ENCODE measurements around the gene PCARE.

DNA sequence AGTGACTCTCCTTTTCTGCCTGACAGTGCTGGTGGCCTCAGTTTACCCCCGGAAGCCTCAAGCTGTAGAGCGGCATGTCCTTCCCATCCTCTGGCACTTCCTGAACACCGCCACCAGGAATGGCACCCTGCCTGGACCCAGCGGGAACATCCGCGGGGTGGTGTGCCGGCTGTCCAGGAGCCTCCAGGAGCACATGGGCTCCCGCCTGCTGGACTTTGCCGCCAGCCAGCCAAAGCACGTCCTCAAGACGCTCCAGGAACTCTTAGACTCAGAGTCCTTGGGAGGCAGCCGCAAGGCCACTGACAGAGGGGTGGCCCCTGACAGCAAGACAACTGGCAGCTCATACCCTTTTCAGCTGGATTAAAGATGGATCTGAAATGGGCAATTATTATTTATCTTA lies 22.6 kb downstream of the PCARE start:
- no peak for TF ChIP-seq POLR2A (IDR thresholded peaks at IDR 0.05; ENCODE audit: low read length)
- no peak for TF ChIP-seq GATA1 (IDR thresholded peaks at IDR 0.05; ENCODE audit: low read depth, low read length)

Measured in erythroblast (primary cell).